ENCODE measurements around the gene USP24. TPM values are rescaled to one million over a fixed set of nuclear protein-coding genes. Genes with fewer than 3 reads are reported as not detected.

USP24 gene
- total RNA-seq, 4 donors from 2014 or later, result 27.7 to 84.0 (median 30.2) TPM

DNA sequence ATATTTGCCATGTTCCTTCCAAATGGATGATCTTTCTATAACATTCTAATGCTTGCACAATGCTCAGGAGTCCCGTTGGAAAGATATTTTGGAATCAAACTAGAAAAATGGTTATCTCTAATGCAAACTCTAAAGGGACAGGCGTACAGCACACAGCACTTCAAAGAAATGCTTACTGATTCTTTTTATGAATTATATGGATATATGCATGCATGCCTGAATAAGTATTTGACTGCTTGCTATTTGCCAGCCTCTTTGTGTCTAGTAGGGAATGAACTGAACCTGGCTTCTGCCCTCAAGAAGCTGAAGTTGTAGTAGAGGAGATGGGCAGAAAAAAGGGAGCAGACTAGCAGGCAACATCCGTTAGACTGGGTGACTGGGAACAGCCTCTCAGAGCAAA is 127.7 kb downstream of the USP24 start:
- no peak for TF ChIP-seq POLR2AphosphoS5 (IDR thresholded peaks at IDR 0.05)
- TF ChIP-seq EP300 (IDR thresholded peaks at IDR 0.05), result no peak
- TF ChIP-seq, protein P1, sequence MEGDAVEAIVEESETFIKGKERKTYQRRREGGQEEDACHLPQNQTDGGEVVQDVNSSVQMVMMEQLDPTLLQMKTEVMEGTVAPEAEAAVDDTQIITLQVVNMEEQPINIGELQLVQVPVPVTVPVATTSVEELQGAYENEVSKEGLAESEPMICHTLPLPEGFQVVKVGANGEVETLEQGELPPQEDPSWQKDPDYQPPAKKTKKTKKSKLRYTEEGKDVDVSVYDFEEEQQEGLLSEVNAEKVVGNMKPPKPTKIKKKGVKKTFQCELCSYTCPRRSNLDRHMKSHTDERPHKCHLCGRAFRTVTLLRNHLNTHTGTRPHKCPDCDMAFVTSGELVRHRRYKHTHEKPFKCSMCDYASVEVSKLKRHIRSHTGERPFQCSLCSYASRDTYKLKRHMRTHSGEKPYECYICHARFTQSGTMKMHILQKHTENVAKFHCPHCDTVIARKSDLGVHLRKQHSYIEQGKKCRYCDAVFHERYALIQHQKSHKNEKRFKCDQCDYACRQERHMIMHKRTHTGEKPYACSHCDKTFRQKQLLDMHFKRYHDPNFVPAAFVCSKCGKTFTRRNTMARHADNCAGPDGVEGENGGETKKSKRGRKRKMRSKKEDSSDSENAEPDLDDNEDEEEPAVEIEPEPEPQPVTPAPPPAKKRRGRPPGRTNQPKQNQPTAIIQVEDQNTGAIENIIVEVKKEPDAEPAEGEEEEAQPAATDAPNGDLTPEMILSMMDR (IDR thresholded peaks at IDR 0.05), result no peak
- no peak for TF ChIP-seq POLR2A (IDR thresholded peaks at IDR 0.05)
- WGBS, result 87% methylated on average over 3 of the region's 3 CpGs
- H3K4me3 ChIP-seq, result no peak overlapping the region
- peaks cover 98% of the 10 kb centered on the region for H3K36me3 ChIP-seq
- H3K9me3 ChIP-seq, result no peaks in the 10 kb centered on the region
- no peak overlapping the region for H3K27ac ChIP-seq
- no peaks in the 10 kb centered on the region for H3K27me3 ChIP-seq
- no peaks in the 10 kb centered on the region for H3K4me1 ChIP-seq
- no peak for DNase-seq (ENCODE audit: low spot score in 2 of 2)

DNA sequence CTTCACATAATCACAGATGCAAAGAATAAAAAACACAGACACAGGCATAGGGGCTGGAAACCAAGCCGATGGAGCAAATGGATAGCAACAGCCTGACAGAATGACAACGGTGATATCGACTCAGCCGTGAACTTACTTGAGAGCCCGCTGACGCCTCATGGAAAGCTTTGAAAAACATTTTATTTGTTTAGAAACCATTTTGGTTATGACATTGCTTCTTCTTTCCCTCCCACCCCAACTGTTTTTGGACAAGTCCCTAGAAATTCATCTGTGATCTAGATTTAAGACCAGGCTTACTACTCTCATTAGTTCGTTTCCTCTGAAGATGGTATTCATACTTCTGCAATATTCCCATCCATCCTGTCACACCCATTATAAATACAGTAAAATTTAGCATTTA is 130.9 kb downstream of the USP24 start:
- Histone ChIP-seq H3K4me3 (no peak overlapping the region), H3K36me3 (peaks cover 100% of the 10 kb centered on the region), H3K9me3 (no peaks in the 10 kb centered on the region), H3K27me3 (no peaks in the 10 kb centered on the region), H3K27ac (no peak overlapping the region), H3K4me1 (no peaks in the 10 kb centered on the region)
- 97% methylated on average over 7 of the region's 7 CpGs for WGBS
- no peak for DNase-seq (ENCODE audit: low spot score in 2 of 2)
- TF ChIP-seq POLR2AphosphoS5 (IDR thresholded peaks at IDR 0.05) (no peak), POLR2A (IDR thresholded peaks at IDR 0.05) (no peak), EP300 (IDR thresholded peaks at IDR 0.05) (no peak)
- TF ChIP-seq, protein P1 (IDR thresholded peaks at IDR 0.05), result no peak

DNA sequence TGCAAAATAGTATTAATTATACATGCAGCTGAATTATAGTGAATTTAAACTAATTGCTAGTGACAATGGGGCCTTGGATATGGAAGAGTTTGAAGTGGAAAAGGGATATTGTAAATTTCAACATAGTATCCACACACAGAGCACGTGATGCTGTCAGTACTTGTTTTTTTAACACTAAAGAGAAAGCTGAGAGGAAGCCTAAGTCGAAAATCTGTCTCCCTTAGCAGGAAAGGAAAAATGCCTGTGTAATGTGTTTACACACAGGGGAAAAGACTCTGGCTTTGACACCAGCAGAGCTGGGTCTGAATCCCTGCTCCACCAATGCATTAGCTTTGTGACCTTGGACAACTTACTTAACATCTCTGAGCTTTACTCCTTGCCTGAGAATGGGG is 133.3 kb downstream of the USP24 start:
- Histone ChIP-seq H3K9me3 (no peaks in the 10 kb centered on the region), H3K27ac (no peak overlapping the region), H3K36me3 (peaks cover 98% of the 10 kb centered on the region), H3K27me3 (no peaks in the 10 kb centered on the region), H3K4me3 (no peak overlapping the region), H3K4me1 (no peaks in the 10 kb centered on the region)
- 70% methylated on average over 2 of the region's 2 CpGs for WGBS
- TF ChIP-seq EP300 (IDR thresholded peaks at IDR 0.05) (no peak), POLR2A (IDR thresholded peaks at IDR 0.05) (no peak), POLR2AphosphoS5 (IDR thresholded peaks at IDR 0.05) (no peak)
- TF ChIP-seq, protein P1 (IDR thresholded peaks at IDR 0.05), result no peak
- DNase-seq (ENCODE audit: low spot score in 2 of 2), result no peak

DNA sequence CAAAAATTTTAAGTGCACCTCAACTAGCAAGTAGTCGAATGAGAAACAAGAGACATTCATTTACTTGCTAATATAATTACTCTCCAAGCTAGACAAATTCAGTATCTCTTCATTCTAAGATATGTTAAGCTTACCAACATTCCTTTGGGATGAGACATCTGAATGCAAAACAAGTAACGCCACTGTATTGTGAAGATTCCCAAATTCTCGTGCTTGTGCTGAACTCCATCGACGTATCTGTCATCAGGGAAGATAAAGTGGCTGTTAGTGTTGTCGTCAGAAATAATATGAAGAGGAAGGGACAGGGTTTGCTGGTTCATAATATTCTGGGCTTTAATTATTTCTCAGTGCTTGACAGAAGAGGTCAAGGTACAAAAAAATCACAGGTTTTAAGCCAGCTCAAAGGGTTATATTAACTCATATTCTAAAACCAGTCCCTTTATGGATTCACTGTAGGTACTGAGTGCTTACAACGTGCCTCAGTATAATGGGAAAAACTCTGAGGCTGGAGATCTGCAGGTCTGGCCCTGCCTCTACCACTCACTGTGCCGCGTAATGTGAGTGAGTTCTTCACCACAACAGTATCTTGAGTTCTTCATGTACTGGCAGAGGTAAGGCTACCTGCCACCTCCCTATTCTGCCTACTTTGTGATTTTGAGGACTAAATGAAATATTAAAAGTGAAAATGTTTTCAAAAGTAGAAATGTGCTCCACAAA is 133.8 kb downstream of the USP24 start:
- 62% methylated on average over 9 of the region's 9 CpGs for WGBS
- peaks cover 98% of the 10 kb centered on the region for H3K36me3 ChIP-seq
- no peak overlapping the region for H3K27ac ChIP-seq
- TF ChIP-seq, protein P1 (IDR thresholded peaks at IDR 0.05), result no peak
- no peak for TF ChIP-seq POLR2AphosphoS5 (IDR thresholded peaks at IDR 0.05)
- no peak for TF ChIP-seq POLR2A (IDR thresholded peaks at IDR 0.05)
- no peak for TF ChIP-seq EP300 (IDR thresholded peaks at IDR 0.05)
- H3K9me3 ChIP-seq, result no peaks in the 10 kb centered on the region
- no peaks in the 10 kb centered on the region for H3K27me3 ChIP-seq
- no peak overlapping the region for H3K4me3 ChIP-seq
- no peak for DNase-seq (ENCODE audit: low spot score in 2 of 2)
- H3K4me1 ChIP-seq, result no peaks in the 10 kb centered on the region

DNA sequence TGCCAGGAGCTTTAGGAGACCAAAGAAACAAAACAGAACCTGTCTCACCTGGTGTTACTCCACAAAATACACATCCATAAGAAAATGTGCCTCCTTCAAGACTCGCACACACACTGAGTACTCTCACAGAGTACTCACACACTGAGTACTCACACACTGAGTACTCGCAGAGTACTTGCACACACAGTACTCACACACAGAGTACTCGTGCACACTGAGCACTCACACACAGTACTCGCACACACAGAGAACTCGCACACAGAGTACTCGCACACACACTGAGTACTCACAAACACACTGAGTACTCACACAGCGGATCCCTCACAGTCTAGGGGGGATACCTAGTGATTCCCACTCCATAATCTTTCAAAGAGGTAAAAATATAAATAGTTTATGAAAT is 135.5 kb downstream of the USP24 start:
- no peaks in the 10 kb centered on the region for H3K4me1 ChIP-seq
- no peak overlapping the region for H3K4me3 ChIP-seq
- H3K36me3 ChIP-seq, result peaks cover 98% of the 10 kb centered on the region
- no peaks in the 10 kb centered on the region for H3K9me3 ChIP-seq
- no peaks in the 10 kb centered on the region for H3K27me3 ChIP-seq
- H3K27ac ChIP-seq, result no peak overlapping the region
- TF ChIP-seq POLR2A (IDR thresholded peaks at IDR 0.05) (no peak), POLR2AphosphoS5 (IDR thresholded peaks at IDR 0.05) (no peak), EP300 (IDR thresholded peaks at IDR 0.05) (no peak)
- TF ChIP-seq, protein P1 (IDR thresholded peaks at IDR 0.05), result no peak
- no peak for DNase-seq (ENCODE audit: low spot score in 2 of 2)
- WGBS, result 95% methylated on average over 7 of the region's 7 CpGs
